ENCODE data around the gene TMC6. TPM values are rescaled to one million over a fixed set of nuclear protein-coding genes. Genes with fewer than 3 reads are reported as not detected.

Gene TMC6
- total RNA-seq, 4 donors from 2014 or later, result 18.5 to 78.2 (median 23.6) TPM

DNA sequence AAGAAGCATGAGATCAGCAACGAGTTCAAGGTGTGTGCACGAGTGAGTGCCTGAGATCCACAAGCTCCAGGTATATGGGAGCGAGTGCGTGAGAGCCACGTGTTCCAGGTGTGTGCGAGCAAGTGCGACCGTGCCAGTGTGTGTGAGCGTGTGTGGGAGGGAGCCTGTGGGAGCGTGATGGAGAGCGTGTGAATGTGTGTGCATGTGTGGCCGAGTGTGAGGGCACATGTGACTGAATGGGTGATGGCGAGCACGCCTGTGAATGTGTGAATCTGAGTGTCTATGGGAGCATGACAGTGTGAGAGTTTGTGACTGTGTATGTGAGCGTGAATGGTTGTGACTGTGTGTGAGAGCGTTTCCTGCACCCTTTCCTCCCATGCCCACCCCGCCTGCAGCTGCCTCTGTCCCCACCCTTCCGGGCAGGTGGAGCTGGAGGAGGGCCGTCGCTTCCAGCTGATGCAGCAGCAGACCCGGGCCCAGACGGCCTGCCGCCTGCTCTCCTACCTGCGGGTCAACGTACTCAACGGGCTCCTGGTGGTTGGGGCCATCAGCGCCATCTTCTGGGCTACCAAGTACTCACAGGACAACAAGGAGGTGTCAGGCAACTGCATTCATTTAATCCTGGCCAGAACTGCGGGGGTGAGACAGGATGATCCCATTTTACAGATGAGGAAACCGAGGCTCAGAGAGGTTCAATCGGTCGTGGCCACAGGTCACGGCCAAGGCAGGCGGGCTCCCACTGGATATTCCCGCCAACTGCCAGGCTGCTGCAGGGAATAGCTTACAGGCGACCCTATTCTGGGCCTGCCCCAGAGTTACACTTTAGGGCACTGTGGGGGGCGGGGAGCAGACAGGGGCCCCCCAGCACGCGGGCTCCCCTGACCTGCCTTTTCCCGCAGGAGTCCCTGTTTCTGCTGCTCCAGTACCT is 5.7 kb upstream of the TMC6 start:
- TF ChIP-seq, protein P1, sequence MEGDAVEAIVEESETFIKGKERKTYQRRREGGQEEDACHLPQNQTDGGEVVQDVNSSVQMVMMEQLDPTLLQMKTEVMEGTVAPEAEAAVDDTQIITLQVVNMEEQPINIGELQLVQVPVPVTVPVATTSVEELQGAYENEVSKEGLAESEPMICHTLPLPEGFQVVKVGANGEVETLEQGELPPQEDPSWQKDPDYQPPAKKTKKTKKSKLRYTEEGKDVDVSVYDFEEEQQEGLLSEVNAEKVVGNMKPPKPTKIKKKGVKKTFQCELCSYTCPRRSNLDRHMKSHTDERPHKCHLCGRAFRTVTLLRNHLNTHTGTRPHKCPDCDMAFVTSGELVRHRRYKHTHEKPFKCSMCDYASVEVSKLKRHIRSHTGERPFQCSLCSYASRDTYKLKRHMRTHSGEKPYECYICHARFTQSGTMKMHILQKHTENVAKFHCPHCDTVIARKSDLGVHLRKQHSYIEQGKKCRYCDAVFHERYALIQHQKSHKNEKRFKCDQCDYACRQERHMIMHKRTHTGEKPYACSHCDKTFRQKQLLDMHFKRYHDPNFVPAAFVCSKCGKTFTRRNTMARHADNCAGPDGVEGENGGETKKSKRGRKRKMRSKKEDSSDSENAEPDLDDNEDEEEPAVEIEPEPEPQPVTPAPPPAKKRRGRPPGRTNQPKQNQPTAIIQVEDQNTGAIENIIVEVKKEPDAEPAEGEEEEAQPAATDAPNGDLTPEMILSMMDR (IDR thresholded peaks at IDR 0.05; ENCODE audit: low read depth), result no peak

DNA sequence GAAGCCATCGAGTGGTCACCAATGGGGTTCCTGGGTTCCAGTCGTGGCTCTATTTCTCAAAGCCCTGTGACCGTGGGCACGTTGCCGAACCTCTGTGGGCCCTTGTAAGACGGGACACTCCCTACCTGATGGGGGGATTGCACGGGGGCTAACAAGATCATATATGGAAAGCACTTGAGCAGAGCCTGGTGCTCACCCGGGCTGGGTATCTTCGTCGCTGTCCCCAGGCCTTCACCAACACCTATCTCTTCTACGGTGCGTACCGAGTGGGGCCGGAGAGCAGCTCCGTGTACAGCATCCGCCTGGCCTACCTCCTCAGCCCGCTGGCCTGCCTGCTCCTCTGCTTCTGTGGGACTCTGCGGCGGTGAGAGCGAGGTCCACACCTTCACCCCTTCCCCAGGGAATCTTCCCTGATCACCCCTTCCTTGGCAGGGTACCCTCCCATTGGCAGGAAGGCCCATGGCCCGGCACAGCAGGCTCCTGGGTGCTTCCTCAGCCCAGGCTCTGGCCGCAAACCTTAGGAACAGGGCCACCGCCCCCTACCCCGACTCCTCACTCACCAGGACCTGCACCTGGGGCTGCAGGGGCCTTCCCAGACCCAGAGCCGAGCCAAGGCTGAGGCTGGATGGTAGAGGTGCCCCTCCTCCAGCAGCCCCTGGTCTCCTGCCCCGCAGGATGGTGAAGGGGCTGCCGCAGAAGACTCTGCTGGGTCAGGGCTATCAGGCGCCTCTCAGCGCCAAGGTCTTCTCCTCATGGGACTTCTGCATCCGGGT is 4.8 kb upstream of the TMC6 start:
- TF ChIP-seq, protein P1 (IDR thresholded peaks at IDR 0.05; ENCODE audit: low read depth), result no peak

DNA sequence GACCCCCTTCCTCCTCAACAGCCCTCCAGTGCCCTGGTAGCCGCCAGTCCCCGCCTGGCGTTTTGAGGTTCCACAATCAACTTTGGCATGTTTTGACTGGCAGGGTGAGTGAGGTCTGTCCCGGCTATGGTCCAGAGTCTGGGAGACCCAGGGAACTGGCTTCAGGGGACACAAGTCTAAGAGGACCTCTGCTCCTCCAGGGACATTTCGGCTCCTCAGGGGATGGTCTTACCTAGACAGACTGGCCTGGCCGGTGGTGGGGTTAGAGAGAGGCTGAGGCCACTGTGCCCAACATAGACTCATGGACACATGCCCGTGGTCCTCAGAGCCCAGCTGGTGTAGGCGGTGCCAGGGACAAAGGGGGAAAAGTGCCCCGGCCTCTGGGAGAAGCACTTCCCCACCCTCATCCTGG is 4.2 kb upstream of the TMC6 start:
- TF ChIP-seq, protein P1 (IDR thresholded peaks at IDR 0.05; ENCODE audit: low read depth), result no peak

DNA sequence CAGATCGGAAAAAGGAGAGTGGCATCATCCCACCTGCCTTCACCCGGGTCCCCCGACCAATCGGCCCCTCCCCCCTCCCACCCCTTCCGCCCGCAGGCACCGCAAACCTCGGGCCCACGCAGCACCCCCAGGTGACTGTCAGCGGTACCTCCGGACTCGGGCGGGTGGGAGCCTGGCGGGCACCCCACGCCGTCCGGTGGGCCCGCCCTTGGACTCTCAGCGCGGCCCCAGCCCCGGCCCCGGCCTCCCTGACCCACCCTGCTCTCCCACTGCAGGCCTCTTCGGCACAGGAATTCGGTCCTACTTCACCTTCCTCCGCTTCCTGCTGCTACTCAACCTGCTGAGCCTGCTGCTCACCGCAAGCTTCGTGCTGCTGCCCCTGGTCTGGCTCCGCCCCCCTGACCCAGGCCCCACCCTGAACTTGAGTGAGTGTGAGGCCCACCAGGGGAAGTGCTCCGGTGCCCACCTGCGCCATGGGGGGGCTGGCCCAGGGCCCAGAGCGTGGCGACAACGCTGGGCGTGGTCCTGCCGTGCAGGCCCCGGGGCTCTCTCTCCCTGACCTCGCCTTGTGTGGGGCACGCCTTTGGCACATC is 3.6 kb upstream of the TMC6 start:
- TF ChIP-seq, protein P1 (IDR thresholded peaks at IDR 0.05; ENCODE audit: low read depth), result no peak

DNA sequence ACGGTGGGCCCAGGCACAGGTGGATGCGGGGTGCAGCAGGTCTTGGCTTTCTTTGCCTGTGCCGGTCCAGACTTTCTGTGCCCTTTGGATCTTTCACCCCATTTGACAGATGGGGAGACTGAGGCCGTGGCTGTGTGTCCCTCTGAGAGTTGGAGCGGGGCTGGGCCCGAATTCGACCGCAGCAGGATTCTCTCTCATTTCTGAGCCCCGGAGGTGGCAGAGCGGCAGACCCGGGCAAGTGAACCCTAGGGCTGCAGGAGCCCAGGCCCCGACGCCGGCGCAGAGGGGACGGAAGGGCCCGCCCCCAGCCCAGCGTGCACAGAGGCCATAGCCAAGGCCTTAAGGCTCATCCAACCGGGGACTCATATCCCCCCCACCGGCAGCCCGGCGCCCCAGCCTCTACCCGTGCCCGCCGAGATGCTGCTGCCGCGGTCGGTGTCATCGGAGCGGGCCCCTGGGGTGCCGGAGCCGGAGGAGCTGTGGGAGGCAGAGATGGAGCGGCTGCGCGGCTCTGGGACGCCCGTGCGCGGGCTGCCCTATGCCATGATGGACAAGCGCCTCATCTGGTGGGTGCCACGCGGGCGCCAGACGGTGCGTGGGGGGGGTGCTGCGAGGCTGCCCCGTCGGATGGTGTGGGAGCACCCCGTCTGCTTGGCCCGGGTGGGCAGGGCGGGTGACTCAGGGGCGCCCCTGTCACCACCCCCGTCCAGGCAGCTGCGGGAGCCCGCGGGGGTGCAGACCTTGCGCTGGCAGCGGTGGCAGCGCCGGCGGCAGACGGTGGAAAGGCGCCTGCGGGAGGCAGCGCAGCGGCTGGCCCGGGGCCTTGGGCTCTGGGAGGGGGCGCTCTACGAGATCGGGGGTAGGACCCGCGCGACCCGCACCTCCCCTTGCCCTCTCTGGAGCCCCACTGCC is 2.9 kb upstream of the TMC6 start:
- TF ChIP-seq, protein P1 (IDR thresholded peaks at IDR 0.05; ENCODE audit: low read depth), result no peak

DNA sequence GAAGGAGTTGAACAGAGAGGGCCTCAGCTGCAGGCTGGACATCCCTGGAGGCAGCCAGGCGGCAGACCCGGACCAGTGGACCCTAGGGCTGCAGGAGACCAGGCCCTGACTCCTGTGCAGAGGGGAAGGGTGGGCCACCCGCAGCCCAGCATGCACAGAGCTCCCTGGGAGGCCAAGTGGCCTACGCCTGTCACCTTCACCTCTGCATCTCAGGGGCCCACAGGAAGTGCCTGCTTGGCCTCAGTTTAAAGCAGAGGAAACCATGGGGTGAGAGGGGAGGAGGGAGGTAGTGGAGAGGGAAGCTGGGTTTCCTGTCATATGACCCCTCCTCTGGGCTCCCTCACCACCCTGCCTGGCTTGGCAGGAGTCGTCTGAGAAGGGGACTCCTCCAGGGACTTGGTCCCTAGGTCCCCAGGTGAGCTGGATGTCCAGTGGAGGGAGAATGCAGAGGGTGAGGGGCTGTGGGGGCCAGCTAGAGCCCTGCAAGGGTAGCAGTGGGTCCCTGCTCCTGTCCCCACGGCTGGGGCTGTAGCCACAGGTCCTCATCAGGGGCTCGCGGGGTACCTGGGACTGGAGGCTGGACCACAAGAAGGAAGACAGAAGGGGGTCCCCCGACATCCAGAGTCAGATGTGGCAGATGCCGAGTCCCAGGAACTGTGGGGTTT is 2.0 kb upstream of the TMC6 start, which contains the start of gene TMC8:
Gene TMC8, plus strand, starts transcription at position 335 of the 665 bp plus-strand sequence. CDS start 818 bp downstream, outside the sequence.
- TF ChIP-seq, protein P1 (IDR thresholded peaks at IDR 0.05; ENCODE audit: low read depth), result no peak

Measured in subcutaneous adipose tissue (tissue), 4 donors.